IMR-90 (cell line): ENCODE measurements around the gene ANKRD63. TPM values are rescaled to one million over a fixed set of nuclear protein-coding genes. Genes with fewer than 3 reads are reported as not detected.

Source experiments
- ATAC-seq: fragments of 200-7000 bp; cut with Tn5 transposase; 2 replicates; pipeline ENCODE4 v1.9.1; 2020; ENCODE audit warnings: low read depth, mild to moderate bottlenecking, moderate library complexity
- BruUV-seq: library from RNA; stranded (reverse); fragments of 400-500 nt; replicated peaks from 2 replicates; lab custom pipeline; 2021; lab: Mats Ljungman, UMichigan
- CTCF ChIA-PET: fragments of 300-600 bp; formaldehyde crosslinking; extraction: SDS; loops from one replicate; lab custom pipeline; 2021; ENCODE audit warnings: antibody characterized with exemption; lab: Yijun Ruan, JAX
- POLR2A ChIA-PET: fragments of 300-600 bp; sonication (Branson Sonifier 250); formaldehyde crosslinking; loops from one replicate; lab custom pipeline; 2022; ENCODE audit warnings: antibody characterized with exemption; ENCODE audit not compliant: unreplicated experiment; lab: Charles Lee
- DNase-seq: peaks from one replicate; pipeline ENCODE4 v3.0.0; 2013
- H2AFZ ChIP-seq: replicated peaks from 2 replicates; pipeline ENCODE3; 2013; ENCODE audit warnings: low read length, mild to moderate bottlenecking; ENCODE audit not compliant: poor library complexity
- H2AK5ac ChIP-seq: 2 replicates; pipeline ENCODE4 v1.6.1; 2013; ENCODE audit warnings: low read depth, low read length, inconsistent platforms
- H2AK9ac ChIP-seq: replicated peaks from 2 replicates; pipeline ENCODE3; 2013; ENCODE audit warnings: mild to moderate bottlenecking, low read depth, low read length, moderate library complexity; ENCODE audit not compliant: poor library complexity
- H2BK120ac ChIP-seq: 2 replicates; pipeline ENCODE4 v1.6.1; 2013; ENCODE audit warnings: low read depth, low read length, inconsistent platforms
- H2BK15ac ChIP-seq: 3 replicates; pipeline ENCODE4 v1.6.1; 2013; ENCODE audit warnings: low read depth, low read length, inconsistent platforms
- H2BK20ac ChIP-seq: 2 replicates; pipeline ENCODE4 v1.6.1; 2013; ENCODE audit warnings: low read depth, mild to moderate bottlenecking, inconsistent platforms, low read length, moderate library complexity
- H2BK5ac ChIP-seq: 2 replicates; pipeline ENCODE4 v1.6.1; 2013; ENCODE audit warnings: mild to moderate bottlenecking, low read depth, low read length, inconsistent platforms; ENCODE audit not compliant: poor library complexity, severe bottlenecking
- H3K14ac ChIP-seq: replicated peaks from 2 replicates; pipeline ENCODE4 v1.6.1; 2013; ENCODE audit warnings: low read depth, low read length, inconsistent platforms
- H3K18ac ChIP-seq: 2 replicates; pipeline ENCODE4 v1.6.1; 2013; ENCODE audit warnings: low read depth, low read length, control low read depth
- H3K23ac ChIP-seq: 2 replicates; pipeline ENCODE4 v1.6.1; 2013; ENCODE audit warnings: low read depth, low read length, inconsistent platforms
- H3K27ac ChIP-seq: 2 replicates; pipeline ENCODE4 v1.5.1; 2013; ENCODE audit warnings: mild to moderate bottlenecking, control low read depth, low read length; ENCODE audit not compliant: insufficient read depth
- H3K27me3 ChIP-seq: 2 replicates; pipeline ENCODE4 v1.6.1; 2013; ENCODE audit warnings: low read length; ENCODE audit not compliant: control insufficient read depth, insufficient read depth
- H3K36me3 ChIP-seq: 2 replicates; pipeline ENCODE4 v1.6.1; 2013; ENCODE audit warnings: low read length, mixed read lengths; ENCODE audit not compliant: control insufficient read depth, insufficient read depth
- H3K4ac ChIP-seq: 2 replicates; pipeline ENCODE4 v1.6.1; 2013; ENCODE audit warnings: low read depth, low read length, inconsistent platforms
- H3K4me1 ChIP-seq: 2 replicates; pipeline ENCODE4 v1.6.1; 2013; ENCODE audit warnings: low read length, mixed read lengths; ENCODE audit not compliant: control insufficient read depth, insufficient read depth
- H3K4me2 ChIP-seq: 2 replicates; pipeline ENCODE4 v1.6.1; 2013; ENCODE audit warnings: low read depth, mild to moderate bottlenecking, control low read depth, low read length, moderate library complexity
- H3K4me3 ChIP-seq: 2 replicates; pipeline ENCODE4 v1.5.1; 2013; ENCODE audit warnings: low read depth, mild to moderate bottlenecking, control low read depth, low read length, moderate library complexity; ENCODE audit not compliant: insufficient read depth
- H3K56ac ChIP-seq: 2 replicates; pipeline ENCODE4 v1.6.1; 2013; ENCODE audit warnings: low read length, inconsistent platforms; ENCODE audit not compliant: insufficient read depth; ENCODE audit errors: extremely low read depth
- H3K79me1 ChIP-seq, 2 experiments: 2 replicates each; pipeline ENCODE4 v1.6.1; 2013; ENCODE audit warnings: low read length in 2 of 2, inconsistent platforms in 1 of 2, low read depth in 1 of 2
- H3K9ac ChIP-seq: 2 replicates; pipeline ENCODE4 v1.6.1; 2013; ENCODE audit warnings: low read depth, low read length, control low read depth
- H3K9me1 ChIP-seq: 2 replicates; pipeline ENCODE4 v1.6.1; 2013; ENCODE audit warnings: low read length, inconsistent platforms; ENCODE audit not compliant: insufficient read depth
- H3K9me3 ChIP-seq: 2 replicates; pipeline ENCODE4 v1.6.1; 2013; ENCODE audit warnings: low read length; ENCODE audit not compliant: control insufficient read depth, insufficient read depth
- H4K20me1 ChIP-seq: 2 replicates; pipeline ENCODE4 v1.6.1; 2013; ENCODE audit warnings: low read length, inconsistent platforms; ENCODE audit not compliant: insufficient read depth
- H4K5ac ChIP-seq: 2 replicates; pipeline ENCODE4 v1.6.1; 2013; ENCODE audit warnings: mild to moderate bottlenecking, low read depth, low read length, control low read depth
- H4K8ac ChIP-seq, 2 experiments: 2 replicates each; pipeline ENCODE4 v1.6.1; 2013; ENCODE audit warnings: low read depth in 2 of 2, low read length in 2 of 2, control low read depth in 1 of 2, inconsistent platforms in 1 of 2
- H4K91ac ChIP-seq: 2 replicates; pipeline ENCODE4 v1.6.1; 2013; ENCODE audit warnings: low read depth, low read length, inconsistent platforms; ENCODE audit not compliant: insufficient read depth
- BHLHE40 ChIP-seq: fragments of 150-350 bp; IDR thresholded peaks from 2 replicates; pipeline ENCODE4 v1.6.1; 2016; ENCODE audit warnings: mild to moderate bottlenecking, low read depth, low read length
- CEBPB ChIP-seq: IDR thresholded peaks from 2 replicates; pipeline ENCODE4 v1.6.1; 2012; ENCODE audit warnings: low read depth, low read length, improper control_type of control experiment
- CHD1 ChIP-seq: IDR thresholded peaks from 2 replicates; pipeline ENCODE4 v1.6.1; 2012; ENCODE audit warnings: low read depth, low read length, improper control_type of control experiment
- FOS ChIP-seq: fragments of 150-350 bp; IDR thresholded peaks from 2 replicates; pipeline ENCODE4 v1.6.1; 2016; ENCODE audit warnings: low read depth, low read length
- MAFK ChIP-seq: IDR thresholded peaks from 2 replicates; pipeline ENCODE4 v1.6.1; 2012; ENCODE audit warnings: low read depth, low read length, improper control_type of control experiment
- MAZ ChIP-seq: IDR thresholded peaks from 2 replicates; pipeline ENCODE4 v1.6.1; 2012; ENCODE audit warnings: low read depth, mild to moderate bottlenecking, low read length, improper control_type of control experiment, moderate library complexity, borderline replicate concordance
- MXI1 ChIP-seq: IDR thresholded peaks from 2 replicates; pipeline ENCODE4 v1.6.1; 2012; ENCODE audit warnings: low read depth, mild to moderate bottlenecking, low read length, moderate library complexity, borderline replicate concordance
- NFE2L2 ChIP-seq: fragments of 150-350 bp; IDR thresholded peaks from 2 replicates; pipeline ENCODE4 v1.6.1; 2016; ENCODE audit warnings: low read depth, mild to moderate bottlenecking, low read length
- POLR2A ChIP-seq: IDR thresholded peaks from 2 replicates; pipeline ENCODE4 v1.6.1; 2012; ENCODE audit warnings: mild to moderate bottlenecking, low read depth, low read length
- RAD21 ChIP-seq: IDR thresholded peaks from 2 replicates; pipeline ENCODE4 v1.6.1; 2012; ENCODE audit warnings: low read length, improper control_type of control experiment
- RCOR1 ChIP-seq: IDR thresholded peaks from 2 replicates; pipeline ENCODE4 v1.6.1; 2012; ENCODE audit warnings: mild to moderate bottlenecking, low read length, improper control_type of control experiment; ENCODE audit not compliant: insufficient replicate concordance
- RFX5 ChIP-seq: IDR thresholded peaks from 2 replicates; pipeline ENCODE4 v1.8.0; 2012; ENCODE audit warnings: low read depth, mild to moderate bottlenecking, low read length, moderate library complexity
- SMC3 ChIP-seq: fragments of 150-350 bp; IDR thresholded peaks from 2 replicates; pipeline ENCODE4 v1.6.1; 2016; ENCODE audit warnings: low read depth, mild to moderate bottlenecking, antibody characterized with exemption, low read length, moderate library complexity
- USF2 ChIP-seq: fragments of 150-350 bp; IDR thresholded peaks from 2 replicates; pipeline ENCODE4 v1.6.1; 2017; ENCODE audit warnings: mild to moderate bottlenecking, antibody characterized with exemption, low read length, low read depth
- WGBS, 2 experiments: methylation state at CpG; one replicate each; pipeline versions ENCODE4 v1.1.5 to v1.1.7; 2013; ENCODE audit warnings: missing lambda C conversion rate in 2 of 2; ENCODE audit not compliant: insufficient read length in 1 of 2; ENCODE audit errors: extremely low coverage in 2 of 2; 5-methylcytosine and 5-hydroxymethylcytosine counted together
- dilution Hi-C: fragments of 300-500 bp; cut with HindIII; formaldehyde crosslinking; loops from one replicate; pipeline ENCODE4 v1.14.3; 2018; ENCODE audit warnings: low sequenced_read_pairs; ENCODE audit not compliant: unreplicated experiment
- in situ Hi-C: fragments of 300-500 bp; cut with MboI; formaldehyde crosslinking; loops from 3 replicates; pipeline ENCODE4 v1.14.3; 2019; ENCODE audit warnings: low sequenced_read_pairs, inconsistent platforms, mixed read lengths
- intact Hi-C: fragments of 100-400 bp; cut with micrococcal nuclease; formaldehyde crosslinking; loops from 2 replicates; pipeline ENCODE4 v1.10.0; 2022
- polyA plus RNA-seq, 3 experiments: library from polyadenylated mRNA; depleted of rRNA; stranded (reverse); fragments of >200 nt; gene quantifications; 2 replicates each; pipeline ENCODE4 v1.2.3, GENCODE V29; 2012; ENCODE audit warnings: low replicate concordance in 1 of 3
- total RNA-seq: library from RNA; depleted of rRNA; stranded (reverse); fragments of >200 nt; gene quantifications from 2 replicates; pipeline ENCODE4 v1.2.3, GENCODE V29; 2012
- TF ChIP-seq, protein P1 (sequence below): conservative IDR thresholded peaks from 2 replicates; pipeline ENCODE4 v1.5.1; 2012; ENCODE audit warnings: mild to moderate bottlenecking, low read depth, low read length, improper control_type of control experiment
- TF ChIP-seq, protein P2 (sequence below): fragments of 150-350 bp; IDR thresholded peaks from 2 replicates; pipeline ENCODE4 v1.6.1; 2016; ENCODE audit warnings: low read depth, mild to moderate bottlenecking, low read length, moderate library complexity, borderline replicate concordance

ANKRD63 gene
- total and polyA plus RNA-seq, 2 of the 4 experiments (the other 2 are of a cell fraction), result not detected

DNA sequence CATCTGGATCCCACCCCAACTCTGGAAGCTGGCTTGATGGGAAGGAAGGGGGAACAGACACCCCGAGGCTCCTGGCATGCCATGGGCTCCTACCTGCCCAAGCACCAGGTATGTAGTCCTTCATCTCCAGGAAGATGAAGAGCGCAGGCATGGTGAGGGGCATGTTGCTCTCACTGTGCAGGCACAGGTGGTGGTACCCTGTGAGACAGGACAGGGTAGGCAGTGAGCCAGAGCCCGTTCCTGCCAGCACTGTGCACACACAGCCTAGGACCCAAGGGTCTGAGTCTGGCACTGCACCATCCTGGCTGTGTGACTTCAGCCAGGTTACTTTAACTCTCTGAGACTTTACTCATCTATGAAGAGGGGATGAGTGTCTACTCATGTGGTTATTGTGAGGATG, 9.4 kb upstream of the ANKRD63 start:
- H4K91ac ChIP-seq, result no peak overlapping the region
- no peak overlapping the region for H2BK15ac ChIP-seq
- H3K9me3 ChIP-seq, result no peaks in the 10 kb centered on the region
- no peak overlapping the region for H2BK120ac ChIP-seq
- H3K36me3 ChIP-seq, result no peaks in the 10 kb centered on the region
- intact Hi-C loops, result no loop called here
- no peaks in the 10 kb centered on the region for H3K4me1 ChIP-seq
- H3K9ac ChIP-seq, result no peak overlapping the region
- H3K18ac ChIP-seq, result no peak overlapping the region
- H2AFZ ChIP-seq, result no peak overlapping the region
- H2AK9ac ChIP-seq, result peak overlapping the region; percentile 52
- H3K27ac ChIP-seq, result no peak overlapping the region
- H3K4me2 ChIP-seq, result no peak overlapping the region
- BruUV-seq, result no TSS peak
- no peak overlapping the region for H2AK5ac ChIP-seq
- H2BK5ac ChIP-seq, result no peak overlapping the region
- ChIA-PET POLR2A (no interaction called here), CTCF (interaction anchor here (0.5 to 1.6 kb wide), 3 partner anchors 13 to 177 kb away, joined by 3 to 4 read pairs (median 4); no protein-coding TSS in a partner anchor)
- H3K4me3 ChIP-seq, result no peak overlapping the region
- peaks cover 75% of the 10 kb centered on the region for H3K27me3 ChIP-seq
- no peak overlapping the region for H3K14ac ChIP-seq
- H4K20me1 ChIP-seq, result no peaks in the 10 kb centered on the region
- no peak for ATAC-seq
- no peaks in the 10 kb centered on the region for H3K9me1 ChIP-seq
- 80% methylated on average over 2 of the region's 3 CpGs; no CpG with 5 or more reads in 1 of the 2 experiments for WGBS, 2 experiments
- H4K8ac ChIP-seq, result no peak overlapping the region
- H3K23ac ChIP-seq, result no peak overlapping the region
- TF ChIP-seq SMC3 (no peak), POLR2A (no peak), MAZ (no peak), MXI1 (no peak), FOS (no peak), RCOR1 (no peak), RFX5 (no peak), BHLHE40 (no peak), NFE2L2 (no peak), USF2 (no peak), RAD21 (no peak), MAFK (no peak), CEBPB (no peak), CHD1 (no peak)
- TF ChIP-seq, protein P1, sequence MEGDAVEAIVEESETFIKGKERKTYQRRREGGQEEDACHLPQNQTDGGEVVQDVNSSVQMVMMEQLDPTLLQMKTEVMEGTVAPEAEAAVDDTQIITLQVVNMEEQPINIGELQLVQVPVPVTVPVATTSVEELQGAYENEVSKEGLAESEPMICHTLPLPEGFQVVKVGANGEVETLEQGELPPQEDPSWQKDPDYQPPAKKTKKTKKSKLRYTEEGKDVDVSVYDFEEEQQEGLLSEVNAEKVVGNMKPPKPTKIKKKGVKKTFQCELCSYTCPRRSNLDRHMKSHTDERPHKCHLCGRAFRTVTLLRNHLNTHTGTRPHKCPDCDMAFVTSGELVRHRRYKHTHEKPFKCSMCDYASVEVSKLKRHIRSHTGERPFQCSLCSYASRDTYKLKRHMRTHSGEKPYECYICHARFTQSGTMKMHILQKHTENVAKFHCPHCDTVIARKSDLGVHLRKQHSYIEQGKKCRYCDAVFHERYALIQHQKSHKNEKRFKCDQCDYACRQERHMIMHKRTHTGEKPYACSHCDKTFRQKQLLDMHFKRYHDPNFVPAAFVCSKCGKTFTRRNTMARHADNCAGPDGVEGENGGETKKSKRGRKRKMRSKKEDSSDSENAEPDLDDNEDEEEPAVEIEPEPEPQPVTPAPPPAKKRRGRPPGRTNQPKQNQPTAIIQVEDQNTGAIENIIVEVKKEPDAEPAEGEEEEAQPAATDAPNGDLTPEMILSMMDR, result no peak
- TF ChIP-seq, protein P2, sequence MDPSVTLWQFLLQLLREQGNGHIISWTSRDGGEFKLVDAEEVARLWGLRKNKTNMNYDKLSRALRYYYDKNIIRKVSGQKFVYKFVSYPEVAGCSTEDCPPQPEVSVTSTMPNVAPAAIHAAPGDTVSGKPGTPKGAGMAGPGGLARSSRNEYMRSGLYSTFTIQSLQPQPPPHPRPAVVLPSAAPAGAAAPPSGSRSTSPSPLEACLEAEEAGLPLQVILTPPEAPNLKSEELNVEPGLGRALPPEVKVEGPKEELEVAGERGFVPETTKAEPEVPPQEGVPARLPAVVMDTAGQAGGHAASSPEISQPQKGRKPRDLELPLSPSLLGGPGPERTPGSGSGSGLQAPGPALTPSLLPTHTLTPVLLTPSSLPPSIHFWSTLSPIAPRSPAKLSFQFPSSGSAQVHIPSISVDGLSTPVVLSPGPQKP, result no peak
- in situ Hi-C loops, result no loop called here
- no peaks in the 10 kb centered on the region for H3K79me1 ChIP-seq
- no peak overlapping the region for H3K4ac ChIP-seq
- H3K56ac ChIP-seq, result no peak overlapping the region
- no peak overlapping the region for H2BK20ac ChIP-seq
- DNase-seq, result no peak
- no peak overlapping the region for H4K5ac ChIP-seq
- dilution Hi-C loops, result no loop called here
